ENCODE measurements around the gene TAP2. TPM values are rescaled to one million over a fixed set of nuclear protein-coding genes. Genes with fewer than 3 reads are reported as not detected.
"Not testable (repeated sequence)": the region's sequence is repeated elsewhere in the genome, so short reads cannot be mapped to it uniquely, and the experiment has no call there.

Gene TAP2
- polyA plus RNA-seq, 2 of the 4 experiments (the other 2 are of a cell fraction): 11.4 to 15.9 TPM

GRCh38 chr6:32809171-32809570 lies 29.4 kb downstream of the TAP2 start:
- no peak for DNase-seq (ENCODE audit: low read depth in 1 of 2, low spot score in 1 of 2)
- Histone ChIP-seq H3K4me3 (no peak overlapping the region), H3K9me3 (no peaks in the 10 kb centered on the region), H3K4me2 (no peak overlapping the region), H3K27ac (no peak overlapping the region), H3K4me1 (no peaks in the 10 kb centered on the region)
- TF ChIP-seq ESRRA (IDR thresholded peaks at IDR 0.05; ENCODE audit: borderline replicate concordance, low read length): no peak
- no peak for TF ChIP-seq MAFK (IDR thresholded peaks at IDR 0.05; ENCODE audit: partially characterized antibody)
- TF ChIP-seq EHF (CRISPR knock-in tag; IDR thresholded peaks at IDR 0.05): no peak
- TF ChIP-seq EP300 (IDR thresholded peaks at IDR 0.05): no peak
- TF ChIP-seq HEYL (CRISPR knock-in tag; IDR thresholded peaks at IDR 0.05): no peak
- no peak for TF ChIP-seq HOXB5 (CRISPR knock-in tag; IDR thresholded peaks at IDR 0.05)
- no peak for TF ChIP-seq MAX (IDR thresholded peaks at IDR 0.05)
- no peak for TF ChIP-seq CBX8 (IDR thresholded peaks at IDR 0.05)
- TF ChIP-seq HOXB13 (CRISPR knock-in tag; IDR thresholded peaks at IDR 0.05; ENCODE audit: low read depth): no peak
- no peak for TF ChIP-seq FOSL2 (IDR thresholded peaks at IDR 0.05)
- TF ChIP-seq FOSL2 (CRISPR knock-in tag; IDR thresholded peaks at IDR 0.05): no peak
- TF ChIP-seq MYC (IDR thresholded peaks at IDR 0.05; ENCODE audit: borderline replicate concordance, low read length): no peak
- TF ChIP-seq ZFP36 (IDR thresholded peaks at IDR 0.05; ENCODE audit: borderline replicate concordance, partially characterized antibody): no peak
- TF ChIP-seq JUNB (IDR thresholded peaks at IDR 0.05): no peak
- no peak for TF ChIP-seq BHLHE40 (IDR thresholded peaks at IDR 0.05; ENCODE audit: low read depth, low read length)
- TF ChIP-seq SMC3 (IDR thresholded peaks at IDR 0.05): no peak
- TF ChIP-seq POLR2A (IDR thresholded peaks at IDR 0.05; ENCODE audit: low read length): no peak
- no peak for FAIRE-seq
- ChIA-PET POLR2A (no interaction called here), CTCF (interaction anchor here (0.6 to 0.8 kb wide), 2 partner anchors 13 to 30 kb away, joined by 3 read pairs; partner anchors contain the start of gene TAP2)
- no peak for ATAC-seq
- WGBS (ENCODE audit: missing lambda C conversion rate): 38% methylated on average over 1 of the region's 1 CpG

DNA sequence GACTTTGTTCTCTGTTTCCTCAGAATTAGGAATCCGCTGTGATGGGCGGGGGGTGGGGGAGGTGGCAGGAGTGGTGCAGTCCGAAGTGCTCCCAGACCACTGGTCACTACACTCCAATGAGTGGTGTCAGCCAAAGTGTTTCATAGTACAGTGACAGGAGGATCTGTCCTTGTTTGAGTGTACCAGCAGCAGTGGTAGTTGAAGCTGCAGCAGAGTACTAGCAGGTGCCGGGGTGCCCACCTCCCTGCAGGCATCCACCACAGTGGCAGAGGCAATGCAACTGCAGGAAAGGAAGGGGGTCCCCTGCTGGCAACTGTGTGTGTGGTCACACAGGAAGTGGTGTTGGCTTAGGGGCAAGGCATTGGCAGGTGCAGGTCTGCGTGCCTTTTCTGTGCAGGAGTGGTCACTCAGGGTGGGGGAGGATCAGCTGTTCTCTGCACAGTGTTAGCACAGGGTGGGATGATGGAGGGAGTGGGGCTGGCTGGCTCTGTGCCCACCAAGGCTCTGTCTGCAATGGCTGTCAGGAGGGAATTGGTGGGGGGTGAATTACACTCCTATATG lies 31.4 kb downstream of the TAP2 start:
- DNase-seq (ENCODE audit: low read depth in 1 of 2, low spot score in 1 of 2) (no peak), FAIRE-seq (no peak), ATAC-seq (no peak)
- H3K4me2 ChIP-seq: no peak overlapping the region
- H3K9me3 ChIP-seq: no peaks in the 10 kb centered on the region
- CTCF ChIA-PET: interaction anchor here (0.6 to 1.4 kb wide), 2 partner anchors 394 to 425 kb away, joined by 3 read pairs; no protein-coding TSS in a partner anchor
- TF ChIP-seq POLR2A (IDR thresholded peaks at IDR 0.05; ENCODE audit: low read length) (no peak), KDM1A (IDR thresholded peaks at IDR 0.05; ENCODE audit: low read depth) (no peak), TFCP2L1 (CRISPR knock-in tag; IDR thresholded peaks at IDR 0.05) (no peak), MAFK (IDR thresholded peaks at IDR 0.05; ENCODE audit: partially characterized antibody) (no peak), HES2 (IDR thresholded peaks at IDR 0.05) (no peak)
- POLR2A ChIA-PET: no interaction called here
- H3K4me1 ChIP-seq: no peaks in the 10 kb centered on the region
- WGBS (ENCODE audit: missing lambda C conversion rate): 80% methylated on average over 1 of the region's 5 CpGs
- H3K27ac ChIP-seq: no peak overlapping the region
- H3K4me3 ChIP-seq: no peak overlapping the region

- H3K4me2 ChIP-seq; POLR2A ChIA-PET; H3K27ac ChIP-seq; ATAC-seq; DNase-seq (ENCODE audit: low read depth in 1 of 2, low spot score in 1 of 2); H3K4me3 ChIP-seq; H3K9me3 ChIP-seq; H3K4me1 ChIP-seq; FAIRE-seq: not testable (repeated sequence)
- CTCF ChIA-PET: interaction anchor here (0.7 to 1.2 kb wide), 2 partner anchors 9 to 21 kb away, joined by 3 to 5 read pairs; no protein-coding TSS in a partner anchor
Observed at GRCh38 chr6:32805404-32805803, 33.1 kb downstream of the TAP2 start.

DNA sequence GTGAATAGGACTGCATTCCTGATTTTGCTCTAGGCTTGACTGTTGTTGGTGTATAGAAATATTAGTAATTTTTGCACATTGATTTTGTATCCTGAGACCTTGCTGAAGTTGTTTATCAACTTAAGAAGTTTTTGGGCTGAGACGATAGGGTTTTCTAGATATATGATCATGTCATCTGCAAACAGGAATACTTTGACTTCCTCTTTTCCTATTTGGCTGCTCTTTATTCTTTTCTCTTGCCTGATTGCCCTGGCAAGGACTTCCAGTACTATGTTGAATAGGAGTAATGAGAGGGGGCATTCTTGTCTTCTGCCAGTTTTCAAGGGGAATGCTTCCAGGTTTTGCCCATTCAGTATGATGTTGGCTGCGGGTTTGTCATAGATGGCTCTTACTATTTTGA lies 35.1 kb downstream of the TAP2 start:
- TF ChIP-seq HOXB5 (CRISPR knock-in tag; IDR thresholded peaks at IDR 0.05) (no peak), FOSL2 (IDR thresholded peaks at IDR 0.05) (no peak), FOSL2 (CRISPR knock-in tag; IDR thresholded peaks at IDR 0.05) (no peak), MAFK (IDR thresholded peaks at IDR 0.05; ENCODE audit: partially characterized antibody) (no peak), CHD4 (IDR thresholded peaks at IDR 0.05; ENCODE audit: borderline replicate concordance) (no peak), HOXB13 (CRISPR knock-in tag; IDR thresholded peaks at IDR 0.05; ENCODE audit: low read depth) (no peak), RNF2 (IDR thresholded peaks at IDR 0.05; ENCODE audit: borderline replicate concordance, low read depth) (no peak), POLR2AphosphoS2 (conservative IDR thresholded peaks at IDR 0.05; ENCODE audit: low read length) (no peak), NPAS2 (CRISPR knock-in tag; IDR thresholded peaks at IDR 0.05; ENCODE audit: borderline replicate concordance) (no peak)
- TF ChIP-seq, protein P1, sequence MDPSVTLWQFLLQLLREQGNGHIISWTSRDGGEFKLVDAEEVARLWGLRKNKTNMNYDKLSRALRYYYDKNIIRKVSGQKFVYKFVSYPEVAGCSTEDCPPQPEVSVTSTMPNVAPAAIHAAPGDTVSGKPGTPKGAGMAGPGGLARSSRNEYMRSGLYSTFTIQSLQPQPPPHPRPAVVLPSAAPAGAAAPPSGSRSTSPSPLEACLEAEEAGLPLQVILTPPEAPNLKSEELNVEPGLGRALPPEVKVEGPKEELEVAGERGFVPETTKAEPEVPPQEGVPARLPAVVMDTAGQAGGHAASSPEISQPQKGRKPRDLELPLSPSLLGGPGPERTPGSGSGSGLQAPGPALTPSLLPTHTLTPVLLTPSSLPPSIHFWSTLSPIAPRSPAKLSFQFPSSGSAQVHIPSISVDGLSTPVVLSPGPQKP (IDR thresholded peaks at IDR 0.05; ENCODE audit: low read depth, low read length): no peak
- TF ChIP-seq, protein P2, sequence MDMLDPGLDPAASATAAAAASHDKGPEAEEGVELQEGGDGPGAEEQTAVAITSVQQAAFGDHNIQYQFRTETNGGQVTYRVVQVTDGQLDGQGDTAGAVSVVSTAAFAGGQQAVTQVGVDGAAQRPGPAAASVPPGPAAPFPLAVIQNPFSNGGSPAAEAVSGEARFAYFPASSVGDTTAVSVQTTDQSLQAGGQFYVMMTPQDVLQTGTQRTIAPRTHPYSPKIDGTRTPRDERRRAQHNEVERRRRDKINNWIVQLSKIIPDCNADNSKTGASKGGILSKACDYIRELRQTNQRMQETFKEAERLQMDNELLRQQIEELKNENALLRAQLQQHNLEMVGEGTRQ (IDR thresholded peaks at IDR 0.05): no peak
- Histone ChIP-seq H3K27ac (no peak overlapping the region), H3K4me1 (no peaks in the 10 kb centered on the region), H3K4me2 (no peak overlapping the region), H3K4me3 (no peak overlapping the region), H3K9me3 (peaks cover 6% of the 10 kb centered on the region; the same call in 1 of the 3 replicates)
- WGBS (ENCODE audit: missing lambda C conversion rate): 34% methylated on average over 2 of the region's 2 CpGs
- ATAC-seq (no peak), DNase-seq (ENCODE audit: low read depth in 1 of 2, low spot score in 1 of 2) (no peak), FAIRE-seq (no peak)
- CTCF ChIA-PET: interaction anchor here (1.1 to 2.3 kb wide), 2 partner anchors 9 to 65 kb away, joined by 4 to 7 read pairs; no protein-coding TSS in a partner anchor
- POLR2A ChIA-PET: no interaction called here
